ENCODE measurements around the gene AASDHPPT. TPM values are rescaled to one million over a fixed set of nuclear protein-coding genes. Genes with fewer than 3 reads are reported as not detected.

Gene AASDHPPT
- total RNA-seq, 1 donor = 41.6 TPM

- DNase-seq (ENCODE audit: insufficient read length, low spot score, missing footprints) = no peak
- H3K27ac ChIP-seq (ENCODE audit: low read depth, low read length) = no peak overlapping the region
- no peaks in the 10 kb centered on the region for H3K79me2 ChIP-seq (ENCODE audit: insufficient read depth, low read length)
- no peak overlapping the region for H3K4me3 ChIP-seq (ENCODE audit: insufficient read depth, low read length)
- H3K9me3 ChIP-seq (ENCODE audit: low read depth, low read length) = no peaks in the 10 kb centered on the region
- H3K4me2 ChIP-seq (ENCODE audit: insufficient read depth, low read length) = no peak overlapping the region
- no peak for TF ChIP-seq CTCF (IDR thresholded peaks at IDR 0.05; ENCODE audit: extremely low read depth, low read depth, low read length)
- H2AFZ ChIP-seq (ENCODE audit: low read length) = no peak overlapping the region
- no peaks in the 10 kb centered on the region for H4K20me1 ChIP-seq (ENCODE audit: insufficient read depth, low read length)
- H3K36me3 ChIP-seq (ENCODE audit: insufficient read depth, low read length) = no peaks in the 10 kb centered on the region
- no peaks in the 10 kb centered on the region for H3K27me3 ChIP-seq (ENCODE audit: insufficient read depth, low read length)
- no peaks in the 10 kb centered on the region for H3K4me1 ChIP-seq (ENCODE audit: insufficient read depth, low read length)
These were observed 60.3 kb downstream of the AASDHPPT start for GRCh38 chr11:106137758-106138157.

Other genes starting within 250 kb of the AASDHPPT start
- 34.4 and 35.4 TPM in 2 replicates for gene MSANTD4, start 55.4 kb upstream of the AASDHPPT start, total RNA-seq
- 3.8 and 4.3 TPM in 2 replicates for gene KBTBD3, start 315 bp upstream of the AASDHPPT start, total RNA-seq

Data from osteoblast (primary cell).